ENCODE data around the gene KAZALD1. TPM values are rescaled to one million over a fixed set of nuclear protein-coding genes. Genes with fewer than 3 reads are reported as not detected.

Gene KAZALD1
- total RNA-seq, 4 donors from 2014 or later = 1.0 to 4.0 (median 2.6) TPM

DNA sequence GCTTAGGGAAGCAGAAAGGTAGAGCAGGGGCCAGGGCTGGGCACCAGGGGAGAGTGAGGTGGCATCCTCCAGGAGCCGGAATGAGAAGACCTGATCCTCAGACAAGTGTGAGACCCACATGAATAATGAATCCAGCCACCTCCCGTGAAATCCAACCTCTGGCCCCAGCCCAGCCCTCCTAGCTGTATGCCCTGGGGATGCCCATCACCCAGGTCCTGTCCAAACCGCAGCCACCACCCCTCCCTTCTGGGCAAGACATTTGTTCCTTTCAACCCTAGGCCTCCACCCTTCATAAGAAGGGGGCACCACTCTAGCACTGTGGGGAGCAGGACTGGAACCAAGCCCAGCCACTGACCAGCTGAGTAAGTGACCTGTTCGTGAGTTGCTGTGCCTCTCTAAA is 40.5 kb upstream of the KAZALD1 start:
- TF ChIP-seq POLR2A (IDR thresholded peaks at IDR 0.05; ENCODE audit: low read depth) = no peak
- intact Hi-C loops (cut with DNase I) = no loop called here
- no peak overlapping the region for H3K4me3 ChIP-seq
- H3K36me3 ChIP-seq = no peaks in the 10 kb centered on the region
- peaks cover 0 to 53% (median 3%) of the 10 kb centered on the region in 4 donors for H3K27me3 ChIP-seq
- peaks cover 7 to 13% (median 10%) of the 10 kb centered on the region in 4 donors for H3K4me1 ChIP-seq
- no peak for DNase-seq (ENCODE audit: extremely low spot score)
- no peak overlapping the region for H3K27ac ChIP-seq (replicated peaks in 1 of 4)
- WGBS = 88% methylated on average over 3 of the region's 4 CpGs
- H3K9me3 ChIP-seq = no peaks in the 10 kb centered on the region

- no peak overlapping the region for H3K4me3 ChIP-seq
- H3K27me3 ChIP-seq = peaks cover 0 to 48% (median 3%) of the 10 kb centered on the region in 4 donors
- H3K4me1 ChIP-seq = peaks cover 7 to 13% (median 10%) of the 10 kb centered on the region in 4 donors
- no peaks in the 10 kb centered on the region for H3K36me3 ChIP-seq
- intact Hi-C loops (cut with DNase I) = no loop called here
- no peak overlapping the region for H3K27ac ChIP-seq (replicated peaks in 1 of 4)
- WGBS = 88% methylated on average over 11 of the region's 11 CpGs
- TF ChIP-seq POLR2AphosphoS5 (IDR thresholded peaks at IDR 0.05) = no peak
- TF ChIP-seq, protein P1, sequence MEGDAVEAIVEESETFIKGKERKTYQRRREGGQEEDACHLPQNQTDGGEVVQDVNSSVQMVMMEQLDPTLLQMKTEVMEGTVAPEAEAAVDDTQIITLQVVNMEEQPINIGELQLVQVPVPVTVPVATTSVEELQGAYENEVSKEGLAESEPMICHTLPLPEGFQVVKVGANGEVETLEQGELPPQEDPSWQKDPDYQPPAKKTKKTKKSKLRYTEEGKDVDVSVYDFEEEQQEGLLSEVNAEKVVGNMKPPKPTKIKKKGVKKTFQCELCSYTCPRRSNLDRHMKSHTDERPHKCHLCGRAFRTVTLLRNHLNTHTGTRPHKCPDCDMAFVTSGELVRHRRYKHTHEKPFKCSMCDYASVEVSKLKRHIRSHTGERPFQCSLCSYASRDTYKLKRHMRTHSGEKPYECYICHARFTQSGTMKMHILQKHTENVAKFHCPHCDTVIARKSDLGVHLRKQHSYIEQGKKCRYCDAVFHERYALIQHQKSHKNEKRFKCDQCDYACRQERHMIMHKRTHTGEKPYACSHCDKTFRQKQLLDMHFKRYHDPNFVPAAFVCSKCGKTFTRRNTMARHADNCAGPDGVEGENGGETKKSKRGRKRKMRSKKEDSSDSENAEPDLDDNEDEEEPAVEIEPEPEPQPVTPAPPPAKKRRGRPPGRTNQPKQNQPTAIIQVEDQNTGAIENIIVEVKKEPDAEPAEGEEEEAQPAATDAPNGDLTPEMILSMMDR (IDR thresholded peaks at IDR 0.05) = no peak
- TF ChIP-seq POLR2A (IDR thresholded peaks at IDR 0.05; ENCODE audit: low read depth) = no peak
- no peak for TF ChIP-seq EP300 (IDR thresholded peaks at IDR 0.05)
- no peak for DNase-seq (ENCODE audit: extremely low spot score)
- H3K9me3 ChIP-seq = no peaks in the 10 kb centered on the region
These were observed 40.0 kb upstream of the KAZALD1 start for GRCh38 chr10:101021692-101022251.

GRCh38 chr10:101022967-101023705 is 38.7 kb upstream of the KAZALD1 start:
- TF ChIP-seq EP300 (IDR thresholded peaks at IDR 0.05) = no peak
- TF ChIP-seq, protein P1 (IDR thresholded peaks at IDR 0.05) = no peak
- TF ChIP-seq POLR2AphosphoS5 (IDR thresholded peaks at IDR 0.05) = no peak
- TF ChIP-seq POLR2A (IDR thresholded peaks at IDR 0.05; ENCODE audit: low read depth) = no peak
- no peaks in the 10 kb centered on the region for H3K36me3 ChIP-seq
- H3K9me3 ChIP-seq = no peaks in the 10 kb centered on the region
- WGBS = 95% methylated on average over 9 of the region's 15 CpGs
- no peak overlapping the region for H3K27ac ChIP-seq (replicated peaks in 1 of 4)
- H3K4me3 ChIP-seq = no peak overlapping the region
- intact Hi-C loops (cut with DNase I) = no loop called here
- peaks cover 7 to 11% (median 10%) of the 10 kb centered on the region in 4 donors for H3K4me1 ChIP-seq
- H3K27me3 ChIP-seq = peaks cover 0 to 37% (median 3%) of the 10 kb centered on the region in 4 donors
- DNase-seq (ENCODE audit: extremely low spot score) = no peak

GRCh38 chr10:101027106-101027720 is 34.6 kb upstream of the KAZALD1 start:
- Histone ChIP-seq H3K27ac (replicated peaks in 1 of 4) (no peak overlapping the region), H3K36me3 (no peaks in the 10 kb centered on the region), H3K9me3 (no peaks in the 10 kb centered on the region), H3K27me3 (peaks cover 0 to under 1% (median 0%) of the 10 kb centered on the region in 4 donors), H3K4me1 (peaks cover 8 to 20% (median 13%) of the 10 kb centered on the region in 4 donors), H3K4me3 (no peak overlapping the region)
- intact Hi-C loops (cut with DNase I) = loop anchor here (5.0 kb wide), 1 partner anchor 40 kb away; the partner anchor contains the start of genes MRPL43 and TWNK
- DNase-seq (ENCODE audit: extremely low spot score) = no peak
- TF ChIP-seq POLR2AphosphoS5 (IDR thresholded peaks at IDR 0.05) = no peak
- TF ChIP-seq POLR2A (IDR thresholded peaks at IDR 0.05; ENCODE audit: low read depth) = no peak
- TF ChIP-seq, protein P1 (IDR thresholded peaks at IDR 0.05) = no peak
- TF ChIP-seq EP300 (IDR thresholded peaks at IDR 0.05) = no peak
- WGBS = 77% methylated on average over 10 of the region's 10 CpGs
